ENCODE data around the gene IGSF11.

Gene IGSF11

GRCh38 chr3:118890206-118890605, 144.4 kb downstream of the IGSF11 start:
- POLR2A ChIA-PET: no interaction called here
- CTCF ChIA-PET: no interaction called here
- no peak for DNase-seq (ENCODE audit: extremely low spot score)
- no peak for TF ChIP-seq FOXA1 (IDR thresholded peaks at IDR 0.05)
- TF ChIP-seq TARDBP (IDR thresholded peaks at IDR 0.05): no peak
- TF ChIP-seq SUZ12 (IDR thresholded peaks at IDR 0.05): no peak
- no peak for TF ChIP-seq LEF1 (IDR thresholded peaks at IDR 0.05; ENCODE audit: borderline replicate concordance)
- no peak for TF ChIP-seq NFRKB (IDR thresholded peaks at IDR 0.05)
- no peak for TF ChIP-seq HDGF (IDR thresholded peaks at IDR 0.05; ENCODE audit: borderline replicate concordance)
- TF ChIP-seq L3MBTL2 (conservative IDR thresholded peaks at IDR 0.05): no peak
- TF ChIP-seq ELF4 (IDR thresholded peaks at IDR 0.05): no peak
- no peak for TF ChIP-seq PKNOX1 (IDR thresholded peaks at IDR 0.05)
- TF ChIP-seq CTBP1 (IDR thresholded peaks at IDR 0.05; ENCODE audit: borderline replicate concordance): no peak
- TF ChIP-seq ZNF384 (IDR thresholded peaks at IDR 0.05): no peak

GRCh38 chr3:118889691-118890090, 145.0 kb downstream of the IGSF11 start:
- POLR2A ChIA-PET: no interaction called here
- TF ChIP-seq ELF4 (IDR thresholded peaks at IDR 0.05): no peak
- TF ChIP-seq LEF1 (IDR thresholded peaks at IDR 0.05; ENCODE audit: borderline replicate concordance): no peak
- TF ChIP-seq FOXK2 (IDR thresholded peaks at IDR 0.05): no peak
- no peak for TF ChIP-seq ARNT (IDR thresholded peaks at IDR 0.05)
- TF ChIP-seq CTBP1 (IDR thresholded peaks at IDR 0.05; ENCODE audit: borderline replicate concordance): no peak
- TF ChIP-seq FOXM1 (IDR thresholded peaks at IDR 0.05; ENCODE audit: borderline replicate concordance): no peak
- no peak for TF ChIP-seq FOXA1 (IDR thresholded peaks at IDR 0.05)
- no peak for TF ChIP-seq SUZ12 (IDR thresholded peaks at IDR 0.05)
- no peak for TF ChIP-seq SP1 (IDR thresholded peaks at IDR 0.05)
- TF ChIP-seq NFRKB (IDR thresholded peaks at IDR 0.05): no peak
- TF ChIP-seq ZNF384 (IDR thresholded peaks at IDR 0.05): no peak
- CTCF ChIA-PET: no interaction called here
- DNase-seq (ENCODE audit: extremely low spot score): no peak

- no peak for DNase-seq (ENCODE audit: extremely low spot score)
- POLR2A ChIA-PET: no interaction called here
- CTCF ChIA-PET: no interaction called here
- TF ChIP-seq FOXA1 (IDR thresholded peaks at IDR 0.05): no peak
- TF ChIP-seq FOXK2 (IDR thresholded peaks at IDR 0.05): no peak
- TF ChIP-seq ELF4 (IDR thresholded peaks at IDR 0.05): no peak
- no peak for TF ChIP-seq FOXM1 (IDR thresholded peaks at IDR 0.05; ENCODE audit: borderline replicate concordance)
- no peak for TF ChIP-seq BHLHE40 (IDR thresholded peaks at IDR 0.05; ENCODE audit: borderline replicate concordance)
- no peak for TF ChIP-seq SP1 (IDR thresholded peaks at IDR 0.05)
- TF ChIP-seq PKNOX1 (IDR thresholded peaks at IDR 0.05): no peak
- TF ChIP-seq L3MBTL2 (conservative IDR thresholded peaks at IDR 0.05): no peak
- TF ChIP-seq LEF1 (IDR thresholded peaks at IDR 0.05; ENCODE audit: borderline replicate concordance): no peak
Observed at GRCh38 chr3:118886708-118887107, 147.9 kb downstream of the IGSF11 start.

GRCh38 chr3:118884748-118885206, 149.9 kb downstream of the IGSF11 start:
- POLR2A ChIA-PET: no interaction called here
- peak; percentile 62 for DNase-seq (ENCODE audit: extremely low spot score)
- TF ChIP-seq ARNT (IDR thresholded peaks at IDR 0.05) (no peak), FOXK2 (IDR thresholded peaks at IDR 0.05) (no peak), PKNOX1 (IDR thresholded peaks at IDR 0.05) (no peak), LEF1 (IDR thresholded peaks at IDR 0.05; ENCODE audit: borderline replicate concordance) (no peak), NFRKB (IDR thresholded peaks at IDR 0.05) (no peak)
- CTCF ChIA-PET: interaction anchor here (0.5 to 5.5 kb wide), 17 partner anchors 9 to 1543 kb away, joined by 3 to 88 read pairs (median 4); partner anchors contain the start of genes B4GALT4 and IGSF11

GRCh38 chr3:118882353-118882947, 152.2 kb downstream of the IGSF11 start:
- peak; percentile 51 for DNase-seq (ENCODE audit: extremely low spot score)
- ChIA-PET POLR2A (interaction anchor here (2.4 kb wide), 1 partner anchor 152 kb away, joined by 8 read pairs; the partner anchor contains the start of gene IGSF11), CTCF (interaction anchor here (0.6 to 5.5 kb wide), 12 partner anchors 26 to 539 kb away, joined by 3 to 88 read pairs (median 6); partner anchors contain the start of genes B4GALT4 and IGSF11)
- no peak for TF ChIP-seq ZNF384 (IDR thresholded peaks at IDR 0.05)

GRCh38 chr3:118868051-118868450, 166.6 kb downstream of the IGSF11 start:
- CTCF ChIA-PET: no interaction called here
- no peak for TF ChIP-seq FOXA1 (IDR thresholded peaks at IDR 0.05)
- no peak for TF ChIP-seq ARNT (IDR thresholded peaks at IDR 0.05)
- no peak for TF ChIP-seq SUZ12 (IDR thresholded peaks at IDR 0.05)
- no peak for TF ChIP-seq ZNF384 (IDR thresholded peaks at IDR 0.05)
- no peak for TF ChIP-seq NFRKB (IDR thresholded peaks at IDR 0.05)
- no peak for TF ChIP-seq SP1 (IDR thresholded peaks at IDR 0.05)
- no peak for TF ChIP-seq TARDBP (IDR thresholded peaks at IDR 0.05)
- POLR2A ChIA-PET: no interaction called here
- no peak for DNase-seq (ENCODE audit: extremely low spot score)

- POLR2A ChIA-PET: no interaction called here
- DNase-seq (ENCODE audit: extremely low spot score): no peak
Observed at GRCh38 chr3:118863731-118864322, 170.8 kb downstream of the IGSF11 start.

More at GRCh38 chr3:118863731-118864322, 170.8 kb downstream of the IGSF11 start:
- TF ChIP-seq CTBP1 (IDR thresholded peaks at IDR 0.05; ENCODE audit: borderline replicate concordance): no peak
- TF ChIP-seq LEF1 (IDR thresholded peaks at IDR 0.05; ENCODE audit: borderline replicate concordance): no peak
- no peak for TF ChIP-seq FOXK2 (IDR thresholded peaks at IDR 0.05)
- TF ChIP-seq FOXM1 (IDR thresholded peaks at IDR 0.05; ENCODE audit: borderline replicate concordance): no peak
- no peak for TF ChIP-seq HDGF (IDR thresholded peaks at IDR 0.05; ENCODE audit: borderline replicate concordance)
- TF ChIP-seq ELF4 (IDR thresholded peaks at IDR 0.05): no peak
- no peak for TF ChIP-seq FOXA1 (IDR thresholded peaks at IDR 0.05)
- CTCF ChIA-PET: interaction anchor here (0.6 kb wide), 1 partner anchor 13 kb away, joined by 3 read pairs; no protein-coding TSS in a partner anchor
